HEK293 (cell line): ENCODE data around the gene HID1.

Experiments used
- TF ChIP-seq, protein P1 (sequence below): fragments of 450-650 bp; formaldehyde crosslinking; IDR thresholded peaks from 2 replicates; pipeline ENCODE4 v1.5.1; 2016; ENCODE audit warnings: missing biosample characterization, missing genetic modification characterization
- TF ChIP-seq, protein P2 (sequence below): fragments of 450-650 bp; formaldehyde crosslinking; IDR thresholded peaks from 2 replicates; pipeline ENCODE4 v1.5.1; 2016; ENCODE audit warnings: missing biosample characterization, missing genetic modification characterization

DNA sequence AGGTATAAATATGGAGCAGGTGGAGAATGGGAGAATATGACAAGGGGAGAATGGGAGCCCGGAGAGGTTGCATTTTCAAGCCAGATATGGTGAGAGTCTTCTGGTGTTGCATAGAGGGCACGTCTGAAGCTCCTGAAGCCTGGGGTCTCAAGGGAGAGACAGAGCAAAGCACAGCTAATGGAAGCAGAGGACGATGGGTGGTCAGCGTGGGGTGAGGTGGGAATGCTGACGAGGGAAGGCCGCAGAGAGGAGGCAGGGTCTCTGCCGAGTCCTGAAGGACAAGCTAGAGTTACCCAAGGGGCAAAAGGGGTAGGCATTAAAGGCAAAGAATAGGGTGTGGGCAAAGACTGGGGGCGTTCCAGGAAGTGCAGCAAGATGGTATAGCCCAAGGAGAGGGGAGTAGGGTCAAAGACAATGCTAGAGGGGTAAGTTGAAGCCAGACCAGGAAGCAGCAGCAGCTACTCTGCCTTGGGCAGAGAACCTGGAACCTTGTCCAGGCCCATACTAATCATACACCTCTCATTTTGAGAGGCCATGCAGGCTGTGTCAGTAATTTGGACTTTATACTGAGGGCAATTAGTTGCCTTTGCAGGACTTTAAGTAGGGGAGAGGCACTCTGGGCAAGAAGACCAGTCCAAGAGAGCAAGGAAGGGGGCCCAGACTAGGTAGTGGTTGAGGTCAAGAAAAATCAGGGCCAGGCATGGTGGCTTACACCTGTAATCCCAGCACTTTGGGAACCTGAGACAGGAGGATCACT is 34.2 kb downstream of the HID1 start:
- TF ChIP-seq, protein P1, sequence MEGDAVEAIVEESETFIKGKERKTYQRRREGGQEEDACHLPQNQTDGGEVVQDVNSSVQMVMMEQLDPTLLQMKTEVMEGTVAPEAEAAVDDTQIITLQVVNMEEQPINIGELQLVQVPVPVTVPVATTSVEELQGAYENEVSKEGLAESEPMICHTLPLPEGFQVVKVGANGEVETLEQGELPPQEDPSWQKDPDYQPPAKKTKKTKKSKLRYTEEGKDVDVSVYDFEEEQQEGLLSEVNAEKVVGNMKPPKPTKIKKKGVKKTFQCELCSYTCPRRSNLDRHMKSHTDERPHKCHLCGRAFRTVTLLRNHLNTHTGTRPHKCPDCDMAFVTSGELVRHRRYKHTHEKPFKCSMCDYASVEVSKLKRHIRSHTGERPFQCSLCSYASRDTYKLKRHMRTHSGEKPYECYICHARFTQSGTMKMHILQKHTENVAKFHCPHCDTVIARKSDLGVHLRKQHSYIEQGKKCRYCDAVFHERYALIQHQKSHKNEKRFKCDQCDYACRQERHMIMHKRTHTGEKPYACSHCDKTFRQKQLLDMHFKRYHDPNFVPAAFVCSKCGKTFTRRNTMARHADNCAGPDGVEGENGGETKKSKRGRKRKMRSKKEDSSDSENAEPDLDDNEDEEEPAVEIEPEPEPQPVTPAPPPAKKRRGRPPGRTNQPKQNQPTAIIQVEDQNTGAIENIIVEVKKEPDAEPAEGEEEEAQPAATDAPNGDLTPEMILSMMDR (tag by site-specific recombination): no peak
- TF ChIP-seq, protein P2, sequence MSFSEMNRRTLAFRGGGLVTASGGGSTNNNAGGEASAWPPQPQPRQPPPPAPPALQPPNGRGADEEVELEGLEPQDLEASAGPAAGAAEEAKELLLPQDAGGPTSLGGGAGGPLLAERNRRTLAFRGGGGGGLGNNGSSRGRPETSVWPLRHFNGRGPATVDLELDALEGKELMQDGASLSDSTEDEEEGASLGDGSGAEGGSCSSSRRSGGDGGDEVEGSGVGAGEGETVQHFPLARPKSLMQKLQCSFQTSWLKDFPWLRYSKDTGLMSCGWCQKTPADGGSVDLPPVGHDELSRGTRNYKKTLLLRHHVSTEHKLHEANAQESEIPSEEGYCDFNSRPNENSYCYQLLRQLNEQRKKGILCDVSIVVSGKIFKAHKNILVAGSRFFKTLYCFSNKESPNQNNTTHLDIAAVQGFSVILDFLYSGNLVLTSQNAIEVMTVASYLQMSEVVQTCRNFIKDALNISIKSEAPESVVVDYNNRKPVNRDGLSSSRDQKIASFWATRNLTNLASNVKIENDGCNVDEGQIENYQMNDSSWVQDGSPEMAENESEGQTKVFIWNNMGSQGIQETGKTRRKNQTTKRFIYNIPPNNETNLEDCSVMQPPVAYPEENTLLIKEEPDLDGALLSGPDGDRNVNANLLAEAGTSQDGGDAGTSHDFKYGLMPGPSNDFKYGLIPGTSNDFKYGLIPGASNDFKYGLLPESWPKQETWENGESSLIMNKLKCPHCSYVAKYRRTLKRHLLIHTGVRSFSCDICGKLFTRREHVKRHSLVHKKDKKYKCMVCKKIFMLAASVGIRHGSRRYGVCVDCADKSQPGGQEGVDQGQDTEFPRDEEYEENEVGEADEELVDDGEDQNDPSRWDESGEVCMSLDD (tag by site-specific recombination): no peak
